ACC112 (cell line): ENCODE results near the gene KCNA1.

Experiments
- H2AFZ ChIP-seq: fragments of 200-600 bp; sonication (generic); one replicate; pipeline ENCODE4 v1.6.0; 2017; ENCODE audit warnings: antibody characterized with exemption, low read length; ENCODE audit not compliant: unreplicated experiment
- H3K27ac ChIP-seq: fragments of 200-600 bp; sonication (generic); 2 replicates; pipeline ENCODE4 v1.5.1; 2014; ENCODE audit warnings: low read depth, mild to moderate bottlenecking, antibody characterized with exemption, low read length, moderate library complexity
- H3K27me3 ChIP-seq: fragments of 200-600 bp; sonication (generic); 2 replicates; pipeline ENCODE4 v1.6.1; 2014; ENCODE audit warnings: mild to moderate bottlenecking, antibody characterized with exemption, low read length, moderate library complexity, mixed read lengths; ENCODE audit not compliant: insufficient read depth
- H3K36me3 ChIP-seq: fragments of 200-600 bp; sonication (generic); 2 replicates; pipeline ENCODE4 v1.6.1; 2016; ENCODE audit warnings: mild to moderate bottlenecking, antibody characterized with exemption, low read length, moderate library complexity, mixed read lengths; ENCODE audit not compliant: insufficient read depth
- H3K4me1 ChIP-seq: fragments of 200-600 bp; sonication (generic); one replicate; pipeline ENCODE4 v1.6.1; 2016; ENCODE audit warnings: low read length, mixed read lengths; ENCODE audit not compliant: insufficient read depth, unreplicated experiment, control insufficient read depth
- H3K4me3 ChIP-seq: fragments of 200-600 bp; sonication (generic); 2 replicates; pipeline ENCODE4 v1.5.1; 2014; ENCODE audit warnings: mild to moderate bottlenecking, low read depth, low read length
- H3K79me2 ChIP-seq: fragments of 200-600 bp; sonication (generic); one replicate; pipeline ENCODE4 v1.6.0; 2016; ENCODE audit warnings: low read length; ENCODE audit not compliant: control insufficient read depth, unreplicated experiment, insufficient read depth

The KCNA1 gene

DNA sequence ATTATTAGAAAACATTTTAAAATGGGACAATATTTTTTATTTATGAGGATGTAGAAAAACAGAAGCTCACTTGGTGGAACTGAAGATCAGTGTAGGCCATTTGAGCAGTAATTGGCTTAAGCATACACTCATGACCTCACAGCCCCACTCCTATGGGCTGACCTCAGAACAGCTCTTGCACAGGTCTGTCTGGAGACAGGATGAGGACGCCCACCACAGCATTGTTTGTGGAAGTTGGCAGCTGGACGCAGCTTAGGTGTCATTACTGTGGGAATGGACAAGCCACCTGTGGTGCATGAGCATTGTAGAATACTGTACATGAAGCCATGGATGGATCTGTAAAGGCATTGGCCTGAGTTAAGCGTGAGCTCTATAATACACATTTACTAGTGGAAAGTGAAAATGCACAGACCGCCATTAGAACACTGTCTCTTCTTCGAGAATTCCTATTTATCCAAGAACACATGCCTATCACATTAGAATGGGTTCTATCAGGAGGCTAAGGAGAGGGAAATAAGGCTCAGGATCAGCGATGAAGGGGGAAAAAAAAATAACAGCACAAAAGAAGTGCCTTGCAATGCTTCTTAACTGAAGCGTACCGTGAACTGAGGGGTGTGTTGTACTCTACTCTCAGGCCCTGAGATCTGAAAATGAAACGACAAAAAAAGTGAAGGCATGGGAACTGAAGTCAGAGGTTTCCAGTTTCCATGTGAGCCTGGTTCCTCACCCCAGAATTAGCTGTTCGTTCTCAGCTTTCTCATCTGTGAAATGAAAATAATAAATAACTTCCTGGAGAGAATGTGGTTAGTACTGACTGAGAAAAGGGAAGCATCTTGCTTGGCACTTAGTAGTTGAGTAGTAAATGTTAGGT lies 33.6 kb downstream of the KCNA1 start:
- no peak overlapping the region for H3K4me3 ChIP-seq
- no peak overlapping the region for H3K27ac ChIP-seq
- H3K27me3 ChIP-seq, result no peaks in the 10 kb centered on the region
- no peaks in the 10 kb centered on the region for H3K36me3 ChIP-seq
- H3K4me1 ChIP-seq, result no peaks in the 10 kb centered on the region
- H3K79me2 ChIP-seq, result no peaks in the 10 kb centered on the region
- H2AFZ ChIP-seq, result no peak overlapping the region

- Histone ChIP-seq H2AFZ (no peak overlapping the region), H3K36me3 (no peaks in the 10 kb centered on the region), H3K27me3 (no peaks in the 10 kb centered on the region), H3K79me2 (no peaks in the 10 kb centered on the region), H3K4me3 (no peak overlapping the region), H3K4me1 (no peaks in the 10 kb centered on the region), H3K27ac (no peak overlapping the region)
Measured at GRCh38 chr12:4943938-4944284, 34.2 kb downstream of the KCNA1 start.

- no peaks in the 10 kb centered on the region for H3K36me3 ChIP-seq
- H3K27me3 ChIP-seq, result no peaks in the 10 kb centered on the region
- H3K4me3 ChIP-seq, result no peak overlapping the region
- H3K79me2 ChIP-seq, result no peaks in the 10 kb centered on the region
- no peak overlapping the region for H3K27ac ChIP-seq
- no peak overlapping the region for H2AFZ ChIP-seq
- no peaks in the 10 kb centered on the region for H3K4me1 ChIP-seq
Measured at GRCh38 chr12:4947253-4947652, 37.5 kb downstream of the KCNA1 start.

DNA sequence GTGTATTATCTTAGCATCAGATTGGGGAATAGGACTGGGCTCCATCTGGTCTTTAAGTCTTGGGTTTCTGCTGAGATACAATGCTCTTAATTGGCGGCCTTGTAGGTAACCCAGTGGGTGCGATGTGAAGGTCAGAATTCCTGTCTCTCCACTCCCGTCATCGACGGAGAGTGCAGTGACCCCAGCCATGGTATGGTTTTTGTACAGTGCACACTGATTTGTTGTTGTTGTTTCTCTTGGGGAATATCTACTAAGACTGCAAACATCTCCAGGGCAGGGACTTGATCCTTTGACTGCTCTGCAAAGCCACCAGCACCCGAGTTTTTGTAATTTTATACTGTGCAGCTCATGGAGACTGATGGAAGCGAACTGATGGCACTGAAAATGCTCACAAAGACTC lies 41.4 kb downstream of the KCNA1 start:
- H3K4me1 ChIP-seq, result no peaks in the 10 kb centered on the region
- H3K27me3 ChIP-seq, result no peaks in the 10 kb centered on the region
- H3K27ac ChIP-seq, result no peak overlapping the region
- no peak overlapping the region for H3K4me3 ChIP-seq
- H3K36me3 ChIP-seq, result no peaks in the 10 kb centered on the region
- no peak overlapping the region for H2AFZ ChIP-seq
- H3K79me2 ChIP-seq, result no peaks in the 10 kb centered on the region

DNA sequence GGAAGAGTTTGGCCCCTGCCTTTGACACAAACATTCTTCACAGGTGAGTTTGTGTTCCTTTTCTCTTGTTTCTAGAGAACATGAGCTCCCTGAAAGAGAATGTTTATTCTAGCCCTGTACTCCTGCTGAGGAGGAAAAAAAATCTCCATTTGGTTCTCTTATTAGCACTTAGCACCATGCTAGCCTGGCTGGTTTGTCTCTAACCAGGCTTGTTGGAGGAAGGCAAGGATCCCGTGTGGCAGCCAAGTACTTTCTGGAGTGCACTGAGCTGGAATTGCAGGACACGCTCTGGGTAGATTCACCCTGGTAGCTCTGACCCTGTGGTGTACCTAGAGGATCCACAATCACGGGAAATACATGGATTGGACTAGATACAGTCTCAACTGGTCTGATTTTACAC lies 41.9 kb downstream of the KCNA1 start:
- H3K27me3 ChIP-seq, result no peaks in the 10 kb centered on the region

GRCh38 chr12:4954621-4955354 lies 45.1 kb downstream of the KCNA1 start:
- Histone ChIP-seq H3K4me1 (no peaks in the 10 kb centered on the region), H3K27me3 (no peaks in the 10 kb centered on the region), H3K79me2 (no peaks in the 10 kb centered on the region), H3K4me3 (no peak overlapping the region), H3K27ac (no peak overlapping the region), H2AFZ (no peak overlapping the region), H3K36me3 (no peaks in the 10 kb centered on the region)

More for the DNA sequence above, 41.9 kb downstream of the KCNA1 start:
- H3K36me3 ChIP-seq, result no peaks in the 10 kb centered on the region
- H3K4me3 ChIP-seq, result no peak overlapping the region
- no peak overlapping the region for H3K27ac ChIP-seq
- H2AFZ ChIP-seq, result no peak overlapping the region
- no peaks in the 10 kb centered on the region for H3K4me1 ChIP-seq
- H3K79me2 ChIP-seq, result no peaks in the 10 kb centered on the region

GRCh38 chr12:4956054-4956453 lies 46.3 kb downstream of the KCNA1 start:
- no peaks in the 10 kb centered on the region for H3K79me2 ChIP-seq
- H2AFZ ChIP-seq, result no peak overlapping the region
- no peak overlapping the region for H3K4me3 ChIP-seq
- no peaks in the 10 kb centered on the region for H3K4me1 ChIP-seq
- H3K27ac ChIP-seq, result no peak overlapping the region
- H3K27me3 ChIP-seq, result no peaks in the 10 kb centered on the region
- H3K36me3 ChIP-seq, result no peaks in the 10 kb centered on the region

DNA sequence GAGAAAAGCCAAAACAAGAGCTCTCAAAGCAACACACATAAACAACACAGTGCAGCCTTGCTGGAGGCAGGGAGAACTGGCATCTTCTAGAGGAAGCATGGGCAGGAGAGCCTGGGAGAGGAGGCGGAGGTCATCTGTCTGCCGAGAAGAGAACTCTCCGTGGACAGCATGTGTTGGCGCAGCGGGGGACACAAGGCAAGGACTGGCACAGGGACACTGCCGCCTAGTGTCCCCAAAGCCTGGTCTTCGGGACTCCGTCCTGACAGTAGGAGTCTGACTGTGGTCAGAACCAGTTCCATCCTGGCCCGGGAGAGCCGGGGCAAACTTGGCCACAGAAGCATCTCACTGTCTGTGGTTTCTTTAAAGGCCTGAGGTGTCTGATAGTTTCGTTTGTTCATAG lies 47.3 kb downstream of the KCNA1 start:
- Histone ChIP-seq H3K79me2 (no peaks in the 10 kb centered on the region), H3K4me3 (no peak overlapping the region), H3K36me3 (no peaks in the 10 kb centered on the region), H3K27ac (no peak overlapping the region), H3K27me3 (no peaks in the 10 kb centered on the region), H3K4me1 (no peaks in the 10 kb centered on the region), H2AFZ (no peak overlapping the region)

- no peaks in the 10 kb centered on the region for H3K79me2 ChIP-seq
- H2AFZ ChIP-seq, result no peak overlapping the region
- H3K27me3 ChIP-seq, result no peaks in the 10 kb centered on the region
- no peak overlapping the region for H3K27ac ChIP-seq
- H3K4me3 ChIP-seq, result no peak overlapping the region
- no peaks in the 10 kb centered on the region for H3K4me1 ChIP-seq
- H3K36me3 ChIP-seq, result no peaks in the 10 kb centered on the region
Measured at GRCh38 chr12:4957761-4958160, 48.1 kb downstream of the KCNA1 start.

- H3K4me3 ChIP-seq, result no peak overlapping the region
- H3K27ac ChIP-seq, result no peak overlapping the region
- H3K27me3 ChIP-seq, result no peaks in the 10 kb centered on the region
- H3K79me2 ChIP-seq, result no peaks in the 10 kb centered on the region
- H3K4me1 ChIP-seq, result no peaks in the 10 kb centered on the region
- H2AFZ ChIP-seq, result no peak overlapping the region
- H3K36me3 ChIP-seq, result no peaks in the 10 kb centered on the region
Measured at GRCh38 chr12:4958697-4959375, 49.1 kb downstream of the KCNA1 start.
